Erythroblast (primary cell): ENCODE measurements around the gene PKM.

Source experiments
- GATA1 ChIP-seq: IDR thresholded peaks from 2 replicates; pipeline ENCODE4 v1.6.1; 2011; ENCODE audit warnings: low read depth, mild to moderate bottlenecking, control low read depth, low read length, moderate library complexity
- POLR2A ChIP-seq: IDR thresholded peaks from 2 replicates; pipeline ENCODE4 v1.6.1; 2011; ENCODE audit warnings: mild to moderate bottlenecking, low read length

- TF ChIP-seq POLR2A, result no peak
- no peak for TF ChIP-seq GATA1
Measured at GRCh38 chr15:72182244-72182643, 48.7 kb downstream of the PKM start.
